H1 (cell line): ENCODE measurements around the gene IL3. TPM values are rescaled to one million over a fixed set of nuclear protein-coding genes. Genes with fewer than 3 reads are reported as not detected.

Experiments used
- CREB1 ChIP-seq: IDR thresholded peaks from 2 replicates; pipeline ENCODE4 v1.6.1; 2012; ENCODE audit warnings: inconsistent platforms
- MAFK ChIP-seq: IDR thresholded peaks from 2 replicates; pipeline ENCODE4 v1.6.1; 2012; ENCODE audit warnings: low read depth, mild to moderate bottlenecking, improper control_type of control experiment, low read length
- SIX5 ChIP-seq: IDR thresholded peaks from 2 replicates; pipeline ENCODE4 v1.6.1; 2011; ENCODE audit warnings: mild to moderate bottlenecking, low read depth, low read length
- polyA plus RNA-seq, 7 experiments: library from polyadenylated mRNA; depleted of rRNA in 3 of 7; stranded (reverse) in 5 of 7; unstranded in 2 of 7; fragments of >200 nt in 5 of 7; fragments of 200-250 nt in 2 of 7; gene quantifications; 1 replicate in 5 of 7; 2 replicates in 1 of 7; 4 replicates in 1 of 7; pipeline versions ENCODE4 v1.2.1 to v1.2.3, GENCODE V29; 2011 to 2013; ENCODE audit warnings: missing spikeins in 2 of 7, mixed read lengths in 2 of 7
- total RNA-seq: library from RNA; stranded (reverse); fragmentation: NEBNext Ultra II Directional; extraction: Animal tissue kit (Norgen Biotek cat#: 25700); gene quantifications from 2 replicates; pipeline ENCODE4 v1.2.1, GENCODE V29; 2021
- TF ChIP-seq, protein P1 (sequence below): IDR thresholded peaks from 2 replicates; pipeline ENCODE4 v1.6.1; 2012; ENCODE audit warnings: inconsistent platforms

Gene IL3
- total and polyA plus RNA-seq, 2 of the 8 experiments (the other 6 are each of a cell fraction or from before 2014, with no cell fraction given), result not detected

DNA sequence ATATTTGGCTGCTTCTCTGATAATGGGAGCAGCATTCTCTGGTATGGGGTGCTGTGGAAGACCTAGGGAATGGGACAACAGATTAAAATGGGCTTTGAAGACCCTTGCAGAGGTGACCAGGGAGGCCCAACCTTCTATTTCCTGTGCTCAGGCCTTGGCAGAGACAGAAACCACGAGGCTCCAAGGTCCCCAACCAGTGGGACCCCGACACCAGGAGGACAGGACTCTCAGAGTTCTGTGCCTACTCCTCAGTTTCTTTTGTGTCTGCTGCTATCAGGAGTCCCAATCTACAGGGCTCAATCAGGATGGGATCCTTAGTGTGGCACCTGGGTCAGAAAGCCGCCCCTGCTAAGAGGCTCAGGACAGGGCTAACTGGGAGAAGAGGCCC lies 42.5 kb downstream of the IL3 start (continued):
- TF ChIP-seq, protein P1, sequence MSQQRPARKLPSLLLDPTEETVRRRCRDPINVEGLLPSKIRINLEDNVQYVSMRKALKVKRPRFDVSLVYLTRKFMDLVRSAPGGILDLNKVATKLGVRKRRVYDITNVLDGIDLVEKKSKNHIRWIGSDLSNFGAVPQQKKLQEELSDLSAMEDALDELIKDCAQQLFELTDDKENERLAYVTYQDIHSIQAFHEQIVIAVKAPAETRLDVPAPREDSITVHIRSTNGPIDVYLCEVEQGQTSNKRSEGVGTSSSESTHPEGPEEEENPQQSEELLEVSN, result no peak
- TF ChIP-seq MAFK, result no peak
- TF ChIP-seq CREB1, result no peak
- TF ChIP-seq SIX5, result no peak
- TF ChIP-seq, all 59 proteins: peak for 0
